ENCODE measurements around the gene FEZ2. TPM values are rescaled to one million over a fixed set of nuclear protein-coding genes. Genes with fewer than 3 reads are reported as not detected.

The FEZ2 gene
- total RNA-seq, 1 experiment from 2014 or later: 14.8 TPM

DNA sequence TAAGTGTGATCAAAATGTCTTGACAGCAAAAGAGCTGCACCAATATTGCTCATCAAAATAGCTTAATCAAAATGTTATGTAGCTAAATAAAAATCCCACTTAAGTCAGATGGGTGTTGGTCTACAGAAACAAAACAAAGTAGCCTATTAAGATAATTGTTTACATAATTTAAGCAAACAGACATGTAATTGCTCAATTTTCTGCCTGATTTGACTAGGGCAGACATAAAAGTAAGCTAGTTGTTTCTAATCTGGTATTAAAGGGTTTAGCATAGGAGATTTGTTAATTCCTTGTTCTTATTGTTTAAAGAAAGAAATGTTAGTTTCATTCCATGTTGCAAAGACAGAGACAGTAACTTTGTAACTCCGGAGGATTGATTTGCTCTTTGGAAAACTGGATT, 11.5 kb upstream of the FEZ2 start:
- Histone ChIP-seq H3K4me2 (ENCODE audit: low read length) (no peak overlapping the region), H3K9me3 (ENCODE audit: control insufficient read depth in 1 of 2, insufficient read depth in 1 of 2, low read depth in 1 of 2, low read length in 2 of 2) (no peaks in the 10 kb centered on the region), H4K20me1 (ENCODE audit: insufficient read depth) (no peaks in the 10 kb centered on the region), H3K36me3 (ENCODE audit: control insufficient read depth in 1 of 2, insufficient read depth in 2 of 2, low read length in 2 of 2) (no peaks in the 10 kb centered on the region), H3K27me3 (ENCODE audit: insufficient read depth, low read length) (no peaks in the 10 kb centered on the region), H3K4me3 (replicated peaks in 1 of 2; ENCODE audit: low read depth in 1 of 2, low read length in 2 of 2) (no peak overlapping the region), H3K79me2 (ENCODE audit: insufficient read depth, low read length) (no peaks in the 10 kb centered on the region), H3K9me2 (ENCODE audit: insufficient read depth) (no peaks in the 10 kb centered on the region), H3K27ac (ENCODE audit: low read depth, low read length) (no peak overlapping the region), H3K9ac (ENCODE audit: low read length) (no peak overlapping the region), H3K4me1 (ENCODE audit: control insufficient read depth in 1 of 2, insufficient read depth in 2 of 2, low read length in 2 of 2) (no peaks in the 10 kb centered on the region), H2AFZ (ENCODE audit: low read depth, low read length, poor library complexity, severe bottlenecking) (no peak overlapping the region)
- no peak for DNase-seq (ENCODE audit: low read depth, low spot score)
- intact Hi-C loops (cut with micrococcal nuclease): no loop called here
- ChIA-PET POLR2A (no interaction called here), CTCF (no interaction called here), RAD21 (ENCODE audit: low non-redundant PET in 1 of 2, low total read pairs in 2 of 2, uncharacterized antibody in 2 of 2, unreplicated experiment in 2 of 2) (no interaction called here)
- TF ChIP-seq ZFX (IDR thresholded peaks at IDR 0.05): no peak
- no peak for TF ChIP-seq TCF7L2 (IDR thresholded peaks at IDR 0.05; ENCODE audit: borderline replicate concordance, extremely low read depth, insufficient read depth, insufficient read length)
- TF ChIP-seq FOSL1 (IDR thresholded peaks at IDR 0.05; ENCODE audit: low read depth): no peak
- no peak for TF ChIP-seq JUND (IDR thresholded peaks at IDR 0.05)
- TF ChIP-seq RAD21 (IDR thresholded peaks at IDR 0.05; ENCODE audit: low read depth): no peak
- TF ChIP-seq POLR2AphosphoS5 (IDR thresholded peaks at IDR 0.05; ENCODE audit: low read depth, low read length): no peak
- TF ChIP-seq CBX3 (IDR thresholded peaks at IDR 0.05; ENCODE audit: low read depth): no peak
- no peak for ATAC-seq
- BruUV-seq (replicated peaks): no TSS peak

DNA sequence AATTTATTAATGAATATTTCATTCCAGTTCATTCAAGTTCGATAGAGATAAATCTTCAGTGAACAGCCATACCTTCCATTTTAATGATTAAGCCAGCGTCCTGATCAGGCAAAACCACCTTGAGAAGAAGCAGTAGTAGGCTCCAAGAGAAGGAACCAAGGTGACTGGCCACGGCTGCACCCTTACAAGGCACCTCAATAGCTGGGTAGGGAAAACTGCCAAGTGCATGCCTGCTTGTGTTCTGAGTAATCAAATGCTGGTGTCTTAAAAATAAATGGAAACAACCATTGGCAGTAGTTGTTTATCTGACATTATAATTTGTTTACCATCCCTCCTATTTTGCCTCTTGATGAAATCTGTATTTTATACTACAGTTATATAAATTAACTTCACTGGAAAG, 10.0 kb upstream of the FEZ2 start:
- Histone ChIP-seq H3K27ac (ENCODE audit: low read depth, low read length) (no peak overlapping the region), H2AFZ (ENCODE audit: low read depth, low read length, poor library complexity, severe bottlenecking) (no peak overlapping the region), H4K20me1 (ENCODE audit: insufficient read depth) (no peaks in the 10 kb centered on the region), H3K27me3 (ENCODE audit: insufficient read depth, low read length) (no peaks in the 10 kb centered on the region), H3K4me3 (replicated peaks in 1 of 2; ENCODE audit: low read depth in 1 of 2, low read length in 2 of 2) (no peak overlapping the region), H3K36me3 (ENCODE audit: control insufficient read depth in 1 of 2, insufficient read depth in 2 of 2, low read length in 2 of 2) (no peaks in the 10 kb centered on the region), H3K9me2 (ENCODE audit: insufficient read depth) (no peaks in the 10 kb centered on the region), H3K4me2 (ENCODE audit: low read length) (no peak overlapping the region), H3K9ac (ENCODE audit: low read length) (no peak overlapping the region), H3K4me1 (ENCODE audit: control insufficient read depth in 1 of 2, insufficient read depth in 2 of 2, low read length in 2 of 2) (no peaks in the 10 kb centered on the region), H3K9me3 (ENCODE audit: control insufficient read depth in 1 of 2, insufficient read depth in 1 of 2, low read depth in 1 of 2, low read length in 2 of 2) (no peaks in the 10 kb centered on the region), H3K79me2 (ENCODE audit: insufficient read depth, low read length) (no peaks in the 10 kb centered on the region)
- ChIA-PET RAD21 (ENCODE audit: low non-redundant PET in 1 of 2, low total read pairs in 2 of 2, uncharacterized antibody in 2 of 2, unreplicated experiment in 2 of 2) (no interaction called here), POLR2A (no interaction called here), CTCF (no interaction called here)
- DNase-seq (ENCODE audit: low read depth, low spot score) (no peak), ATAC-seq (no peak)
- no TSS peak for BruUV-seq (replicated peaks)
- intact Hi-C loops (cut with micrococcal nuclease): no loop called here
- TF ChIP-seq EZH2phosphoT487 (IDR thresholded peaks at IDR 0.05; ENCODE audit: borderline replicate concordance) (no peak), ZNF274 (IDR thresholded peaks at IDR 0.05; ENCODE audit: low read depth, low read length) (no peak), EZH2 (IDR thresholded peaks at IDR 0.05) (no peak), CEBPB (IDR thresholded peaks at IDR 0.05; ENCODE audit: low read depth) (no peak), JUND (IDR thresholded peaks at IDR 0.05) (no peak), POLR2A (IDR thresholded peaks at IDR 0.05; ENCODE audit: borderline replicate concordance, extremely low read depth, insufficient read depth, insufficient read length) (no peak), POLR2AphosphoS5 (IDR thresholded peaks at IDR 0.05; ENCODE audit: low read depth, low read length) (no peak), EGR1 (IDR thresholded peaks at IDR 0.05; ENCODE audit: low read depth) (no peak), FOSL1 (IDR thresholded peaks at IDR 0.05; ENCODE audit: low read depth) (no peak)
- TF ChIP-seq, protein P1, sequence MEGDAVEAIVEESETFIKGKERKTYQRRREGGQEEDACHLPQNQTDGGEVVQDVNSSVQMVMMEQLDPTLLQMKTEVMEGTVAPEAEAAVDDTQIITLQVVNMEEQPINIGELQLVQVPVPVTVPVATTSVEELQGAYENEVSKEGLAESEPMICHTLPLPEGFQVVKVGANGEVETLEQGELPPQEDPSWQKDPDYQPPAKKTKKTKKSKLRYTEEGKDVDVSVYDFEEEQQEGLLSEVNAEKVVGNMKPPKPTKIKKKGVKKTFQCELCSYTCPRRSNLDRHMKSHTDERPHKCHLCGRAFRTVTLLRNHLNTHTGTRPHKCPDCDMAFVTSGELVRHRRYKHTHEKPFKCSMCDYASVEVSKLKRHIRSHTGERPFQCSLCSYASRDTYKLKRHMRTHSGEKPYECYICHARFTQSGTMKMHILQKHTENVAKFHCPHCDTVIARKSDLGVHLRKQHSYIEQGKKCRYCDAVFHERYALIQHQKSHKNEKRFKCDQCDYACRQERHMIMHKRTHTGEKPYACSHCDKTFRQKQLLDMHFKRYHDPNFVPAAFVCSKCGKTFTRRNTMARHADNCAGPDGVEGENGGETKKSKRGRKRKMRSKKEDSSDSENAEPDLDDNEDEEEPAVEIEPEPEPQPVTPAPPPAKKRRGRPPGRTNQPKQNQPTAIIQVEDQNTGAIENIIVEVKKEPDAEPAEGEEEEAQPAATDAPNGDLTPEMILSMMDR (IDR thresholded peaks at IDR 0.05 in 2 of 3, conservative IDR thresholded peaks at IDR 0.05 in 1 of 3; ENCODE audit: borderline replicate concordance in 1 of 3, insufficient read depth in 1 of 3, low read depth in 2 of 3, low read length in 2 of 3): no peak
- TF ChIP-seq, protein P2, sequence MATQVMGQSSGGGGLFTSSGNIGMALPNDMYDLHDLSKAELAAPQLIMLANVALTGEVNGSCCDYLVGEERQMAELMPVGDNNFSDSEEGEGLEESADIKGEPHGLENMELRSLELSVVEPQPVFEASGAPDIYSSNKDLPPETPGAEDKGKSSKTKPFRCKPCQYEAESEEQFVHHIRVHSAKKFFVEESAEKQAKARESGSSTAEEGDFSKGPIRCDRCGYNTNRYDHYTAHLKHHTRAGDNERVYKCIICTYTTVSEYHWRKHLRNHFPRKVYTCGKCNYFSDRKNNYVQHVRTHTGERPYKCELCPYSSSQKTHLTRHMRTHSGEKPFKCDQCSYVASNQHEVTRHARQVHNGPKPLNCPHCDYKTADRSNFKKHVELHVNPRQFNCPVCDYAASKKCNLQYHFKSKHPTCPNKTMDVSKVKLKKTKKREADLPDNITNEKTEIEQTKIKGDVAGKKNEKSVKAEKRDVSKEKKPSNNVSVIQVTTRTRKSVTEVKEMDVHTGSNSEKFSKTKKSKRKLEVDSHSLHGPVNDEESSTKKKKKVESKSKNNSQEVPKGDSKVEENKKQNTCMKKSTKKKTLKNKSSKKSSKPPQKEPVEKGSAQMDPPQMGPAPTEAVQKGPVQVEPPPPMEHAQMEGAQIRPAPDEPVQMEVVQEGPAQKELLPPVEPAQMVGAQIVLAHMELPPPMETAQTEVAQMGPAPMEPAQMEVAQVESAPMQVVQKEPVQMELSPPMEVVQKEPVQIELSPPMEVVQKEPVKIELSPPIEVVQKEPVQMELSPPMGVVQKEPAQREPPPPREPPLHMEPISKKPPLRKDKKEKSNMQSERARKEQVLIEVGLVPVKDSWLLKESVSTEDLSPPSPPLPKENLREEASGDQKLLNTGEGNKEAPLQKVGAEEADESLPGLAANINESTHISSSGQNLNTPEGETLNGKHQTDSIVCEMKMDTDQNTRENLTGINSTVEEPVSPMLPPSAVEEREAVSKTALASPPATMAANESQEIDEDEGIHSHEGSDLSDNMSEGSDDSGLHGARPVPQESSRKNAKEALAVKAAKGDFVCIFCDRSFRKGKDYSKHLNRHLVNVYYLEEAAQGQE (IDR thresholded peaks at IDR 0.05; ENCODE audit: low read depth): no peak
- TF ChIP-seq, protein P3, sequence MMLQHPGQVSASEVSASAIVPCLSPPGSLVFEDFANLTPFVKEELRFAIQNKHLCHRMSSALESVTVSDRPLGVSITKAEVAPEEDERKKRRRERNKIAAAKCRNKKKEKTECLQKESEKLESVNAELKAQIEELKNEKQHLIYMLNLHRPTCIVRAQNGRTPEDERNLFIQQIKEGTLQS (IDR thresholded peaks at IDR 0.05): no peak
- TF ChIP-seq, protein P4, sequence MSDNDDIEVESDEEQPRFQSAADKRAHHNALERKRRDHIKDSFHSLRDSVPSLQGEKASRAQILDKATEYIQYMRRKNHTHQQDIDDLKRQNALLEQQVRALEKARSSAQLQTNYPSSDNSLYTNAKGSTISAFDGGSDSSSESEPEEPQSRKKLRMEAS (IDR thresholded peaks at IDR 0.05): no peak
